H54 (cell line): ENCODE measurements around the gene ASB18.

ENCODE experiments used
- DNase-seq: peaks from one replicate; pipeline ENCODE4 v3.0.0; 2011; ENCODE audit warnings: low spot score, mixed read lengths; ENCODE audit not compliant: insufficient read length
- FAIRE-seq: peaks from 3 replicates; lab custom pipeline; 2011; peaks lifted over from hg19 to GRCh38; lab: Jason Lieb, UNC
- POLR2A ChIP-seq: IDR thresholded peaks from 2 replicates; pipeline ENCODE4 v1.6.1; 2011; ENCODE audit warnings: low read depth, mild to moderate bottlenecking, low read length

Gene ASB18

GRCh38 chr2:236173729-236174607, 90.2 kb downstream of the ASB18 start:
- no peak for DNase-seq
- no peak for FAIRE-seq
- TF ChIP-seq POLR2A, result no peak

DNA sequence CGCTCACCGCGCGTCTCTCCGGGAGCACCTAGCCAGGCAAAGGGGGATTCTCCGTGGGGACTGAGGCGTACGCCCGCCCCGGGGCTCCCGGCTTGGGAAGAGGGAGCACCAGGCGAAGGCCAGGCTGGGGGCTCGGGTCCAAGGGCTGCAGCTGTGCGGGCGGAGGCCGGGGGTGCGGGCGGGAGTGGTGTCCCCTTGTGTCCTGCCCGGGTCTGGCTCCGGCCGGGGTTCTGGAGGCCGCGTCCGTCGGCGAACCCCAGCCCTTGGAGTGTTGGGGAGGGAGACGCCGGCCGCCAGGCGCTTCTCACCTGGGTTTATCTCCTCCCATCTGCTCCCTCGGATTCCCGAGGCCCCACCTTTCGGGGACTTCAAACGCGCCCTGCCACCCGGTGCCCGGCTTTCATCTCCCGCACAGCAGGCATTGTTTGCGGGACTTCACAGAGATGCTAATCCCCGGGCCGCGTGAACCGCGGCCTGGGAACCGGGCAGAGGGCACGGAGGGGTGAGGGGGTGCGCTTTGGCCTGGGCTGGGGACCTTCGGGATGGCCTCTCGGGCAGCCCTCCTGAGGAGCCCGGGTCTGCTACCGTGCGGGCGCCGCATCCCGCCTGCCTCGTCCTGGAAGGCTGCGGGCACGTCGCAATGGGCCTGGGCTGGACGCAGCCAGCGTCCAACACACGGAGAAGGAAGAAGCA, 91.0 kb downstream of the ASB18 start:
- no peak for TF ChIP-seq POLR2A
- DNase-seq (no peak), FAIRE-seq (no peak)

- DNase-seq, result no peak
- no peak for TF ChIP-seq POLR2A
- no peak for FAIRE-seq
Observed at GRCh38 chr2:236172255-236173035, 91.8 kb downstream of the ASB18 start.

GRCh38 chr2:236171680-236172254, 92.4 kb downstream of the ASB18 start:
- FAIRE-seq (no peak), DNase-seq (no peak)
- no peak for TF ChIP-seq POLR2A

- FAIRE-seq, result no peak
- no peak for DNase-seq
- no peak for TF ChIP-seq POLR2A
Observed at GRCh38 chr2:236171181-236171679, 93.0 kb downstream of the ASB18 start.

DNA sequence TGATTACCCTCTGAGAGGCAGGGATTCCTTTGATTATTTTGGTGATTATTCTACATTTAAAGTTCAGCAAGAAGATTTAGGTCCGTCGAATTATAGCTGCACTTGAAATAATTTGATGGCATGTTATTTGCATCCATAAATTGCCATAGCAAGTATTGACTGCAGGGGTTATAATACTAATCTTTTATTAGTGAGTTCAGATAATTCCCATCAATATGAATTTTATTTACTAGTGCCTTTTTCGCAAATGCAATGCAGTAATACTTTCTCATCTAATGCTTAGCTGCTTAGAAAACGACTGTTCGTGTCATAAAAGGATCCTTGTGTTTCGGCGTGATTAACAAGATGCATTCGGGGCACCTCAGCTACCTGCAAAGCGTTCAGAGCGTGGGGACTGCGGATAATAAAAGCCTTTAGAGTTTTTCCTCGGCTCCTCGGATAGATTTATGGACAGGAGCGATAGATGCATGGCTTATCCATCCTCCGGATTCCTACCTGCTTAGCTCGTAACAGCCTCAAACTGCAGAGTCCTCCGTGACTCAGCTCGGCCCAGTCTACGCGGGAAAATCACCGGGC, 93.5 kb downstream of the ASB18 start:
- no peak for DNase-seq
- no peak for FAIRE-seq
- no peak for TF ChIP-seq POLR2A

DNA sequence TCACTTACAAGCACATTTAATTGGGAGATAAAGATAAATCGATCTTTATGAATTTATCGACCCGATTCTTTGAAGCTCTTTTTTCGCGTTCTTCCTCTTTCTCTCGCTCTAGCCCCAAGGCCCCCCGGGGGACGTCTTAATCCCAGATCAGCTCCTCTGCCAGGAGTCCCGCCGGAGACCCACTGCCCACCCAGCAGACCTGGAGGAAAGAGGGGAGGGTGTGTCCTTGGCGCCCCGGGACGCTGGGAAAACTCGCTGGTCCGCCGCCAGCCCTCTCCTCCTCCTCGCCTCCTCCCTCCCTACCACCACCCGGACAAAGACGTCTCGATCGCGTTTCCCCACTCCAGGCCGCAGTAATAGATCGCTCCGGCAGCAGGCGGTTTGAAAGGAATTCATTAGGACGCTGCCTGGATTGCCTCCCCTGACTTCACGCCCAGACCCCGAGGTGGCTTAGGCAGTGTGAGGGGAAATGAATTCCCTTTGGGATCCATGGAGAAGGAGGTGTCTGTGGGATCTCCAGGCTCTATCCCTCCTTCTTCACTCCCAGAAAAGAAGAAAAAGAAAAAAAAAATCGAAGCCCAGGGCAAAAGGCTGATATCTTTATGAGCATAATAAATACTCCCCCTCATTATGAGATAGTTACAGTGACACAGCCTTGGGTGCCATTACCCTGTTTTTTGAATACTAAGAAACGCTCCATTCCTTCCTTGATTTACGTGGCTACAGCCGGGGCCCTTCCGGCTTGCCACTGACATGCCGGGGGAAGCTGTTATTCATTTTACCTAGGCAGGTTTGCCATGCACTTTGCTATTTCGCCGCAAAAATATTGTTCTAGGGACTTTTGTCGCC, 94.2 kb downstream of the ASB18 start:
- FAIRE-seq (no peak), DNase-seq (no peak)
- no peak for TF ChIP-seq POLR2A

DNA sequence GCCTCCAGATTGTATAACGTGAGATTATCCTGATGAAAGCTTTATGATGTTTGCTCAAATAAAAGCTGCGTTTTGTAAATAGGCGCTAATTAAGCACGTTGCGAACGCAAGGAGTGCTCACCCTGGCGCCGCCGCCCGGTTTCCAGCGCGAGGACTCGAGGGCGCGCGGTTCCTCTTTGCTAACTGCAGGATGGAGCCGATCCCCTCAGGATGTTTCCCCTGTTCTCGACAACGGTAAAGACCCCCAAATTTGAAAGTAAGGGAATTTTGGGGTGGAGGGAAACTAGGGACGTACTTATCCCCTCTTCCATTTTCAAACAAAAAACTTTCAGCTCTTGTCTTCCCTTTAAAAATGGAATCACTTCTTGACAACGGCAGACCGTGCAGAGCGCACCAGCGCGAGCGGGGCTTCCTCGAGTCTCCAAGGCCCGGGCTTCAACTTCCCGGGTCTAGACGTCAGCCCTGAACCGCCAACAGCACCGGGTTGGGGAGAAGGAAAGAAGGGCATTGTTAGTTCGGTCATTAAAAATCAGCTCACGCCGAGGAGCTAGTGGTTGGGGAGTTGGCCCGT, 95.0 kb downstream of the ASB18 start:
- DNase-seq, result no peak
- no peak for FAIRE-seq
- TF ChIP-seq POLR2A, result no peak

- DNase-seq (peak; percentile 79), FAIRE-seq (no peak)
- TF ChIP-seq POLR2A, result peak; percentile 87
Observed at GRCh38 chr2:236168110-236169080, 95.8 kb downstream of the ASB18 start, which contains the start of gene GBX2. Gene GBX2 (minus strand): TSS chr2:236168386. CDS start chr2:236167971, 415 bp downstream.

DNA sequence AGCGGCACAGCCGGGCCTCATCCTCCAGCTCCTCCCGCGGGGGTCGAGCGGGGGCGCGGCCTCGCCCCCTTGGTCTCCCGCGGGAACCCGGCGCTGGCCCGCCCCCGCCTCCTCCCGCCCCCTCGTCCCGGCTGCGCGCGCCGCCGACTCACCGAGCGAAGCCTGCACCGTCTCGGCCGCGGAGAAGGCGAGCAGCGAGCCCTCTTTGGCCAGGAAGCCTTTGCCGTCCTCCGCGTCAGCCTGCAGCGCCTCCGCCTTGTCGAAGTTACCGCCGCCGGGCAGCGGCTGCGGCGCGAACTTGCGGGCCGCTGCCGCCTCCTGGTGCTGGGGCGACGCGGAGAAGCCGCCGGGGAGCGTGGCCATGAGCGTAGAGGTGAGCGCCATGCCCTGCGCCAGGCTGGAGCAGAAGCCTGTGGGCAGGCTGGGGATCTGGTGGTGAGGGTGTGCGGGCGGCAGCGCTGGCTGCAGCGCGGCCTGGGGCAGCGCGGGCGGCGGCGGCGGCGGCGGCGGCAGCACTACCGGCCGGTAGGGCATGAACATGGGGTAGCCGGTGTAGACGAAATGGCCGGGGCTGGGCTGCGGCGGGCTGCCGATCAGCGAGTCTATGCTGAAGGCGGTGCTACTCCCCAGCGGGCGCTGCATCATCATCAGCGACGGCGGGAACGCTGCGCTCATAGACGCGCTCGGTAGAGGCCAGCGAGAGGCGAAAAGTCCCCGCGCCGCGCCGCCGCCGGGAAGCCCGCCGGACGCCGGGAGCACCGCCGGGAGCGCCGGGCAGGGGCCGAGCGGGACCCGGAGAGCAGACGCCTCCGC, 96.7 kb downstream of the ASB18 start:
- peak; percentile 69 for TF ChIP-seq POLR2A
- no peak for DNase-seq
- no peak for FAIRE-seq
